Loucy (cell line): ENCODE data around the gene WDR7.

ENCODE experiments used
- EZH2phosphoT487 ChIP-seq: fragments of 200-600 bp; IDR thresholded peaks from 2 replicates; pipeline ENCODE4 v1.6.1; 2018; ENCODE audit warnings: antibody characterized with exemption, mild to moderate bottlenecking, moderate library complexity, borderline replicate concordance
- TF ChIP-seq, protein P1 (sequence below): fragments of 200-600 bp; sonication (generic); conservative IDR thresholded peaks from 2 replicates; pipeline ENCODE4 v1.5.1; 2014; ENCODE audit warnings: mild to moderate bottlenecking, antibody characterized with exemption, low read length

GRCh38 chr18:56870982-56871381 is 219.8 kb downstream of the WDR7 start:
- TF ChIP-seq, protein P1, sequence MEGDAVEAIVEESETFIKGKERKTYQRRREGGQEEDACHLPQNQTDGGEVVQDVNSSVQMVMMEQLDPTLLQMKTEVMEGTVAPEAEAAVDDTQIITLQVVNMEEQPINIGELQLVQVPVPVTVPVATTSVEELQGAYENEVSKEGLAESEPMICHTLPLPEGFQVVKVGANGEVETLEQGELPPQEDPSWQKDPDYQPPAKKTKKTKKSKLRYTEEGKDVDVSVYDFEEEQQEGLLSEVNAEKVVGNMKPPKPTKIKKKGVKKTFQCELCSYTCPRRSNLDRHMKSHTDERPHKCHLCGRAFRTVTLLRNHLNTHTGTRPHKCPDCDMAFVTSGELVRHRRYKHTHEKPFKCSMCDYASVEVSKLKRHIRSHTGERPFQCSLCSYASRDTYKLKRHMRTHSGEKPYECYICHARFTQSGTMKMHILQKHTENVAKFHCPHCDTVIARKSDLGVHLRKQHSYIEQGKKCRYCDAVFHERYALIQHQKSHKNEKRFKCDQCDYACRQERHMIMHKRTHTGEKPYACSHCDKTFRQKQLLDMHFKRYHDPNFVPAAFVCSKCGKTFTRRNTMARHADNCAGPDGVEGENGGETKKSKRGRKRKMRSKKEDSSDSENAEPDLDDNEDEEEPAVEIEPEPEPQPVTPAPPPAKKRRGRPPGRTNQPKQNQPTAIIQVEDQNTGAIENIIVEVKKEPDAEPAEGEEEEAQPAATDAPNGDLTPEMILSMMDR = no peak
- TF ChIP-seq EZH2phosphoT487 = no peak
